Lung (tissue), 12 donors: Measurements from ENCODE around the gene NCKAP5L. TPM values are rescaled to one million over a fixed set of nuclear protein-coding genes. Genes with fewer than 3 reads are reported as not detected.
A peak's percentile ranks its signal among the peaks of the same experiment; 100 is the strongest.
"Not testable (repeated sequence)": the region's sequence is repeated elsewhere in the genome, so short reads cannot be mapped to it uniquely, and the experiment has no call there.

Experiments
- ATAC-seq: fragments of 200-7000 bp; cut with Tn5 transposase; one replicate; pipeline ENCODE4 v1.9.1; 2020; ENCODE audit warnings: moderate number of reproducible peaks; ENCODE audit not compliant: insufficient read depth, low FRiP score
- DNase-seq, 3 donors: peaks; one replicate each; pipeline ENCODE4 v3.0.0-alpha.2; 2013 to 2017
- H3K27ac ChIP-seq, 2 donors: one replicate each; pipeline ENCODE4 v1.5.1; 2013; ENCODE audit warnings: mild to moderate bottlenecking in 2 of 2, moderate library complexity in 2 of 2, control low read depth in 1 of 2, inconsistent platforms in 1 of 2, low read depth in 1 of 2, low read length in 1 of 2
- H3K27me3 ChIP-seq, 3 donors: one replicate each; pipeline ENCODE4 v1.5.1; 2013; ENCODE audit warnings: low read length in 2 of 3; ENCODE audit not compliant: control insufficient read depth in 3 of 3, insufficient read depth in 3 of 3
- H3K36me3 ChIP-seq, 4 donors: one replicate each; pipeline ENCODE4 v1.5.1; 2013; ENCODE audit warnings: low read length in 4 of 4, mild to moderate bottlenecking in 1 of 4, moderate library complexity in 1 of 4; ENCODE audit not compliant: control insufficient read depth in 4 of 4, insufficient read depth in 4 of 4
- H3K4me1 ChIP-seq, 5 donors: one replicate each; pipeline ENCODE4 v1.5.1; 2013; ENCODE audit warnings: low read length in 5 of 5, mild to moderate bottlenecking in 2 of 5, moderate library complexity in 1 of 5; ENCODE audit not compliant: control insufficient read depth in 5 of 5, insufficient read depth in 5 of 5
- H3K4me3 ChIP-seq: one replicate; pipeline ENCODE4 v1.5.1; 2013; ENCODE audit warnings: mild to moderate bottlenecking, control low read depth, moderate library complexity
- H3K9ac ChIP-seq, 2 donors: one replicate each; pipeline ENCODE4 v1.5.1; 2013; ENCODE audit warnings: low read length in 2 of 2, control low read depth in 1 of 2; ENCODE audit not compliant: insufficient read depth in 1 of 2
- H3K9me3 ChIP-seq, 4 donors: one replicate each; pipeline ENCODE4 v1.5.1; 2013; ENCODE audit warnings: low read length in 3 of 4, mild to moderate bottlenecking in 1 of 4, moderate library complexity in 1 of 4; ENCODE audit not compliant: control insufficient read depth in 4 of 4, insufficient read depth in 3 of 4
- WGBS, 2 donors: extraction: QIAGEN DNeasy Blood & Tissue Kit; methylation state at CpG; one replicate each; pipeline ENCODE4 v1.1.7; 2013; 5-methylcytosine and 5-hydroxymethylcytosine counted together
- polyA plus RNA-seq, 2 donors: library from polyadenylated mRNA; stranded (reverse); fragments of 200-250 nt; gene quantifications; one replicate each; pipeline ENCODE4 v1.2.1, GENCODE V29; 2013
- total RNA-seq, 2 donors: library from RNA; depleted of rRNA in 1 of 2; stranded (reverse); fragments of >200 nt in 1 of 2; gene quantifications; one replicate each; pipeline ENCODE4 v1.2.1, GENCODE V29; 2014 to 2021
- TF ChIP-seq, protein P1 (sequence below): IDR thresholded peaks from 2 replicates; pipeline ENCODE4 v1.5.1; 2012; ENCODE audit warnings: mild to moderate bottlenecking; ENCODE audit errors: control extremely low read depth, extremely low read depth
- donor health status: control.
- donor health status: control.
- donor health status: Bipolar disorder and iron deficiency.
- donor health status: healthy.
- donor health status: DM: yes; HTN: yes; CAD: no.

The NCKAP5L gene
- total and polyA plus RNA-seq, 4 donors, result 15.7 to 30.8 (median 20.1) TPM

DNA sequence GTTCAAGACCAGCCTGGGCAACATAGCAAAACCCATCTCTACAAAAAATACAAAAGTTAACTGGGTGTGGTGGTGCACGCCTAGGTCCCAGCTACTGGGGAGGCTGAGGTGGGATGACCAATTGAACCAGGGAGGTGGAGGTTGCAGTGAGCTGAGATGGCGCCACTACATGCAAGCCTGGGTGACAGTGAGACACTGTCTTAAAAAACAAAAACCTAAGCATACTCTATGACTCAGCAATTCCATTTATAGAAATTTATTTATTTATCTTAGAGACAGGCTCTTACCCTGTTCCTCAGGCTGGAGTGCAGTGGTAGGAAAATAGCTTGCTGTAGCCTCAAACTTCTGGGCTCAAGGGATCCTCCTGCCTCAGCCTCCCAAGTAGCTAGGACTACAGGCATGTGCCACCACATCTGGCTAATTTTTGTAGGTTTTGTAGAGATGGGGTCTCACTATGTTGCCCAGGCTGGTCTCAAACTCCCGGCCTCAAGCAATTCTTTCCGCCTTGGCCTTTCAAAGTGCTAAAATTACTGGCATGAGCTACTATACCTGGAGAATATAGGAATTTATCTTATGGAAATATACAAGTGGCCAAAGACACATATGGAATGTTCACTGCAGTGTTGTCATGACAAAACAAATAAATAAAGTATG, 43.3 kb downstream of the NCKAP5L start:
- Histone ChIP-seq H3K36me3 (peaks cover 0 to 3% (median under 1%) of the 10 kb centered on the region in 4 donors), H3K27ac (no peak overlapping the region), H3K9ac (no peak overlapping the region), H3K4me3 (no peak overlapping the region), H3K27me3 (peaks cover 0 to 6% (median 3%) of the 10 kb centered on the region in 3 donors), H3K9me3 (no peaks in the 10 kb centered on the region), H3K4me1 (peaks cover 3 to 17% (median 11%) of the 10 kb centered on the region in 5 donors)
- TF ChIP-seq, protein P1, sequence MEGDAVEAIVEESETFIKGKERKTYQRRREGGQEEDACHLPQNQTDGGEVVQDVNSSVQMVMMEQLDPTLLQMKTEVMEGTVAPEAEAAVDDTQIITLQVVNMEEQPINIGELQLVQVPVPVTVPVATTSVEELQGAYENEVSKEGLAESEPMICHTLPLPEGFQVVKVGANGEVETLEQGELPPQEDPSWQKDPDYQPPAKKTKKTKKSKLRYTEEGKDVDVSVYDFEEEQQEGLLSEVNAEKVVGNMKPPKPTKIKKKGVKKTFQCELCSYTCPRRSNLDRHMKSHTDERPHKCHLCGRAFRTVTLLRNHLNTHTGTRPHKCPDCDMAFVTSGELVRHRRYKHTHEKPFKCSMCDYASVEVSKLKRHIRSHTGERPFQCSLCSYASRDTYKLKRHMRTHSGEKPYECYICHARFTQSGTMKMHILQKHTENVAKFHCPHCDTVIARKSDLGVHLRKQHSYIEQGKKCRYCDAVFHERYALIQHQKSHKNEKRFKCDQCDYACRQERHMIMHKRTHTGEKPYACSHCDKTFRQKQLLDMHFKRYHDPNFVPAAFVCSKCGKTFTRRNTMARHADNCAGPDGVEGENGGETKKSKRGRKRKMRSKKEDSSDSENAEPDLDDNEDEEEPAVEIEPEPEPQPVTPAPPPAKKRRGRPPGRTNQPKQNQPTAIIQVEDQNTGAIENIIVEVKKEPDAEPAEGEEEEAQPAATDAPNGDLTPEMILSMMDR, result no peak
- WGBS, 2 donors, result 92 to 94% methylated on average over 4 of the region's 4 CpGs
- ATAC-seq (no peak), DNase-seq (no peak)

DNA sequence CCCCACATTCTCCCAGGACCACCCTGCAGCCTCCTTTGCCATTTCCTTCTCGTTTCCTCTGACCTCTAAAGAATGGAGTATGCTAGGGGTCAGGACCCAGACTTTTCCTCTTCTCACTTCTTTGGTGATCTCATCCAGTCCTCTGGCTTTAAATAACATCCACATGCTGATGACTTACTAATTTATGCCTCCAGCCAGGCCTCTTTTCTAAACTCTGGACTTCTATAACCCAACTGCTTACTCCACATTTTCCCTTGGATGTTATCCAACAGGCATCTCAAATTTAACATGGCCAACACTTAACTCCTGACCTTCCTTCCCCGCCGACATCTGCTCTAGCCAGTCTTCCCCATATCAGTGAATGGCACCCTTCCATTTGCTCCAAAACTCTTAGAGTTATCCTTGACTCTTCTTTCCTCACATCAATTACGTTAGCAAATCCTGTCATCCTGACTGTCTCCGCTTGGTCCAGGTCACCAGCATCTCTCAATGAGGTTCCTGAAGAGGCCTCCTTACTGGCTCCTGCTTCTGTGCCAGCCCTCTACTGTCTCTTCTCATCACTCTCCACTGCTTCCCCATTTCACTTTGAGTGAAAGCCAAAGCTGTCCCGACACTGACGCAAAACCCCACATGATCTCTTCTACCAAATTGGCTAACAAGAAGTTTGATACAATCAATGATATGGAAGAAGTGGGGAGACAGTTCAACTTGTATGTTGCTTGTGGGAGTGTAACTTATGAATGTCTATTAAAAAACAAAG, 44.1 kb downstream of the NCKAP5L start:
- H3K27ac ChIP-seq, result no peak overlapping the region
- H3K9ac ChIP-seq, result no peak overlapping the region
- ATAC-seq (peak; percentile 33), DNase-seq (peak; percentile 44 to 94 (median 91))
- H3K9me3 ChIP-seq, result no peaks in the 10 kb centered on the region
- TF ChIP-seq, protein P1, result no peak
- peaks cover 0 to 6% (median 3%) of the 10 kb centered on the region in 3 donors for H3K27me3 ChIP-seq
- WGBS, 2 donors, result 37 to 41% methylated on average over 7 of the region's 7 CpGs
- no peak overlapping the region for H3K4me3 ChIP-seq
- peaks cover 3 to 17% (median 11%) of the 10 kb centered on the region in 5 donors for H3K4me1 ChIP-seq
- H3K36me3 ChIP-seq, result no peaks in the 10 kb centered on the region

DNA sequence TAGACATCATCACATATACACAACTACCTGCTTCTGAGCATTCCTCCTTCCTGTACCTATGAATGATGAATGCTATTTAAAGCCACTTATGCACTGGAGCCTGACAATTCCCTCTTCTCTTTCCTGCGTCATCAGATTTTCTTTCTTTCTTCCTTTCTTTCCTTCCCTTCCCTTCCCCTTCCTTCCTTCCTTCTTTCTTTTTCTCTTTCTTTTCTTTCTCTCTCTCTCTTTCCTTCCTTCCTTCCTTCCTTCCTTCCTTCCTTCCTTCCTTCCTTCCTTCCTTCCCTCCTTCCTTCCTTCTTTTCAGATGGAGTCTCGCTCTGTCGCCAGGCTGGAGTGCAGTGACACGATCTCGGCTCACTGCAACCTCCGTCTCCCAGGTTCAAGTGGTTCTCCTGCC, 47.3 kb downstream of the NCKAP5L start:
- H3K9me3 ChIP-seq, H3K36me3 ChIP-seq, H3K27ac ChIP-seq, H3K4me3 ChIP-seq, H3K9ac ChIP-seq, DNase-seq, ATAC-seq, H3K27me3 ChIP-seq: not testable (repeated sequence)
- H3K4me1 ChIP-seq, result peaks cover 3 to 17% (median 11%) of the 10 kb centered on the region in 5 donors
- 83 to 86% methylated on average over 6 of the region's 6 CpGs for WGBS, 2 donors

DNA sequence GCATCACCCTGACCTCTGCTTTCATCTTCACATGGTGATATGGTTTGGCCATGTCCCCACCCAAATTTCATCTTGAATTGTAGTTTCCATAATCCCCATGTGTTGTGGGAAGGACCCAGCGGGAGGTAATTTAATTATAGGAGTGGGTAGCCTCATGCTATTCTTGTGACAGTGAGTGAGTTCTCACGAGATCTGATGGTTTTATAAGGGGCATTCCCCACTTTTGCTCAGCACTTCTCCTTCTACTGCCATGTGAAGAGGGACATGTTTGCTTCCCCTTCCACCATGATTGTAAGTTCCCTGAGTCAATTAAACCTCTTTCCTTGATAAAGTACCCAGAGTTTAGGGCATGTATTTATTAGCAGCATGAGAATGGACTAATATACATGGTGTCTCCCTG, 48.6 kb downstream of the NCKAP5L start:
- ATAC-seq, result no peak
- H3K4me1 ChIP-seq, result peaks cover under 1 to 14% (median 8%) of the 10 kb centered on the region in 5 donors
- no peaks in the 10 kb centered on the region for H3K9me3 ChIP-seq
- no peak for DNase-seq
- no peak overlapping the region for H3K9ac ChIP-seq
- TF ChIP-seq, protein P1, result no peak
- H3K4me3 ChIP-seq, result no peak overlapping the region
- no peak overlapping the region for H3K27ac ChIP-seq
- peaks cover 0 to 6% (median 3%) of the 10 kb centered on the region in 3 donors for H3K27me3 ChIP-seq
- no peaks in the 10 kb centered on the region for H3K36me3 ChIP-seq
- WGBS, 2 donors, result 73 to 87% methylated on average over 2 of the region's 2 CpGs
